GM21576 (cell line): ENCODE measurements around the gene TCERG1L.
"Not testable (repeated sequence)": the region's sequence is repeated elsewhere in the genome, so short reads cannot be mapped to it uniquely, and the experiment has no call there.

Source experiments
- ATAC-seq: cut with Tn5 transposase; IDR thresholded peaks from one replicate; pipeline ENCODE4 v1.9.1; 2021; ENCODE audit warnings: mild to moderate bottlenecking, moderate library complexity; ENCODE audit not compliant: unreplicated experiment

TCERG1L gene

DNA sequence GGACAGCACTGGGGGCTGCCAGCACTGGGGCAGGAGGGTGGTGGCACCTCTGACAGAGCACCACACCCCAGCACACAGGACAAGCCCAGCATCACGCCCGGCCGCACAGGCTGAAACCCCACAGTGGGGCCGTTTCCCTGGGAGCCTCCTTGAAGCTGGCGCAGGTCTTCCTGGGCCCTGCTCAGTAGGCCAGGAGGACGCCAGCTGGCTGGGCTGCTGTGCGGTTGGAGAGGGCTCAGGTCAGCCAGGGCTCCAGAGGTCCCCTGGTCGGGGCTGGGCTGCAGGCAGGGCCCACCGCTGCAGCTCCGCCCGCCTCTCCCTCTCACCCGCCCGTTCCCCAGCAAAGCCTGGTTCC is 137.3 kb downstream of the TCERG1L start:
- ATAC-seq: no peak

DNA sequence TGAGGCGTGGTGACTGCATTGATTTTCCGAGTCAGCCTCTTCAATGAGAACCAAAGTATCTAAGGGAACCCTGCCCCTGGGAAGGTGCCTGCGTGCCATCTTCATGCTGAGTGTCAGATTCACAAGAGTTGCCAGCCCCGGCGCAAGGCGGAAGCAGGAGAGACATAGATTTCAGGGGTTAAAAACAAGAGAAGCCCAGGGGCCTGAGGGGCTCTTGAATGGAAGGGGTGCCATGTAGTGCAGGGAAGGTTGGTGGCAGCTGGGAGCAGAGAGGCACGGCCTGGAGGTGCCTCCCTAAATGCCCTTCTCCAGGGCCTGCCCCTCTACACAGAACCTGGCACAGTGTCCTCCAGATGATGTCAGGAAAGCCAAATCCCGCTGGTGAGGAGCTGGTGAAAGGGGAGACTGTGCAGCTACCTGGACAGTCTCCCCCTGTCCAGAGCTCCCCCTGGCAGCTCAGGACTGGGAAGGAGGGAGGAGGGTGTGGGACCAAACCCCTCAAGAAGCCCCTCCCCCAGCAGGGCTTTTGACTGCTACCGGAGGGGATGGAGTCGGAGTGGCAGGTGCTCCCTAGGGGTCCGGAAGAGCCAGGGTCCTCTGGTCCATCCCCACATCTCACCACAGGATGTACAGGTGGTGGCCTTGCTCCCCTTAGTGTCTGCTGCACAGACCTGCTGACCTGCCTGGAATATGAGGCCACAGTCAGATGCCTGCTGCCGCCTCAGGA is 137.9 kb downstream of the TCERG1L start:
- ATAC-seq: no peak

DNA sequence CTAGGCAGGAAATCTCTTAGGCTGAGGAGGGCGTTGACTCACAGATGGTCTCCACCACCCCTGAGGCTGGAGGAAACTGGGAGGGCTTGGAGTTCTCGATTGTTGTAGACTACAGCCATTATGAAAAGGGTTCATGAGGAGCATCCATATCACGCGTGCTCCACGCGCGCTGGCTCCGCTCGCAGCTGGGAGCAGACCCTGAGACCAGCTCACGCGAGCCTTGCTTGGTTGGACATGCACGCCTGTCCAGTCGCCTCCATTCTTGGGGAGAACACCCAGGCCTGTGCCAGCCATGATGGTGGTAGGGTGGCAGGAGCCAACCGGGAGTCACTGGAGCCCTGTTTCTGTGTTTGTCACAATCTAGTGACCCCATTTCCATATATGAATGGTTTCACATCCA is 139.1 kb downstream of the TCERG1L start:
- no peak for ATAC-seq

DNA sequence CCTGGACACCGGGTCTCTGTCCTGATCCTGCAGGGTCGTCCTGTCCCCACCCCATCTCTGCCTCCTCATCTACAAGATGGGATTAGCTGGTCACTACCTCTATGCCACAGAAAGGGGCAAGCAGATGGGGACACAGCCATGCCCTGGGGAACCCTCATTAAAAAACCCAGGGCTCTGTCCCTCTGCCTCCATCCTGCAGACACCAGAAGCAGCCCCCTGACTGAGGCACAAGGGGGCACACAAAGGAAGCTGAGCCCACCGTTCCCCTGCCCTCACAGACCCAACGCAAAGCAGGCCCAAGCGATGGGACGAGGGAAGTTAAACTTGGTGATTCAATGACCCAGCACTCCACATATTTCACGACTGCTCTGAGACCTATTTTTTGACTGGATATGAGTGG is 142.4 kb downstream of the TCERG1L start:
- no peak for ATAC-seq

DNA sequence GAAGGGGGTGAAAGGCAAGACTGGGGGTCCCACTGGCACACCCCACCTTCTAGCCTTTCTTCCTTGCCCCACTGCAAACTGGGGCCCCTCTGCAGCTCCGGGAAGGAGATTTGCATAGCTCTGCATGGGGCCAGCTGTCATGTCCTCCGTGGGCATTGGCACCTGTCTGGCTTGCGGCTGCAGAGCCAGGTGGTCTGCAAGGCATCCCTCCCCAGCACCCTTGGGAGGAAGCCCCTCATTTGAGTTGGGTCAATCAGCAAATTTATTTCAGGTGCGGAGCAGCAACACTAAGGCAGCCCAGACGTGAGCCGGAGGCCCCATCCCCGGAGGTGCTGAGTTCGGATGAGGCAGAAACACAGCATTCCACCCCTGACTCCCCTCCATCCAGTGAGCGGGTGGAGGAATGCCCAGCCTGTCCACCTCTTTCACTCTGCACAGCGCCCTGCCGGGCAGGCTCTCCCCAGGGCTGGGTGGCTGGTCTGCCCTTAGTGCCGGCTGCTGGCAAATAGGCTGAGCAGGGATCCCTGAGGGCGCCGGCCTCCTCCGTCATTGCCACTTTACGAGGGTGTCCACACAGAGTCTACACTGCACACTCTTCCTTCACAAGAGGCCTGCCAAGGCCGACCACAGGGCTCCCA is 143.2 kb downstream of the TCERG1L start:
- ATAC-seq: no peak

DNA sequence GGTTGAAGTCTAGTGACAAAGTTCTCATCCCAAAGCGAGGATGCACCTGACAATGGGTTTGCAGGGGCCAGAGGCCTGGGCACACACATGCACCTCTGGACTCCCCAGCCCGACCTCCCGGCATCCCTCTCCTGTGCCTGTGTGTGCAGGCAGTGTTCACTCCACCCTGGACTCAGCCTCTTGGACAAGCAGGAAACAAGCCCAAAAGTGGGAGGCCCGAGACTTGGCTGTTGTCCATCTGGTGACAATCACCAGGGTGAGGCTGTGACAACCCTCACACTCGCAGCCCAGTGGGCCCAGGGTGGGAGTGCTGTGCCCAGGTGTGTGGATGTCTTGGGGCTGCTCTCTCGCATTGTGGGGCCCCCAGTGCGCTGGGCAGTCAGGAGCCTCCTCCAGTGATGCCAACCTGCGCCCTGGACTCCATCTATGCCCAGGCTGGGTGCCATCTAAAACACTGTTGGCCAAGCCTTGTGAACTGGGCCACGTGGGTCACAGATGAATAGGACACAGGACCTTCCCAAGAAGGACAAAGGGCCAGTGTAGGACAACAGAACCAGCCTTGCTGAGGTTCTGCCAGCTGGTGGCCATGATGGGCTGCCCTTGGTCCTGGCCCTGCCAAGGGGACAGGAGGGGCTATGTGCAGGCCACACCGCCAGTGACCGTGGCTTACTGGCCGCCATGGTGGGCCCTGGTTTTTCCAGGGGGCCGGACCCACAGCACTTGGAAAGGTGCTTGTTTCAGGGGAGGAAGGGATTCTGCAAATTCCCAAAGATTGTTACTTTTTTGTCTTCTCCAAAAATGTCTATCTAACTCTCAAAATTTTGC is 144.3 kb downstream of the TCERG1L start:
- no peak for ATAC-seq

DNA sequence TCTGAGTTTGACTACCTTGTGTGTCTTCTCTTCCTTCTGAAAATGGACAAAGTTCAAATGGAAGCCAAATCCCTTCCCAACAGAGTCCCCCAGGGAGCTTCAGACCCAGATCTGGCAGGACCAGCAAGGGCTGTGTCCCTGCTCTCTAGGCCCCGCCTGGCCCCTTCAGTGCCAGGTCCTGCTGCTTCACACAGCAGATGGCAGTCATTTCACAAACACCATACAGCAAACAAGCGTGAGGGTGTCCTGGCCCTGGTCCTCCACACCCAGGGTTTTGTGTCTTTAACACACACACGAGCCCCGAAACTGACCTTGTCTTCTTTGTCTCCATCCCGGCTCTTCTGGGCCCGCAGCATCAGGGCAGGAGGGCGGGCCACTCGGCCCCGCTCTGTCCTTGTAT is 145.0 kb downstream of the TCERG1L start:
- ATAC-seq: no peak

DNA sequence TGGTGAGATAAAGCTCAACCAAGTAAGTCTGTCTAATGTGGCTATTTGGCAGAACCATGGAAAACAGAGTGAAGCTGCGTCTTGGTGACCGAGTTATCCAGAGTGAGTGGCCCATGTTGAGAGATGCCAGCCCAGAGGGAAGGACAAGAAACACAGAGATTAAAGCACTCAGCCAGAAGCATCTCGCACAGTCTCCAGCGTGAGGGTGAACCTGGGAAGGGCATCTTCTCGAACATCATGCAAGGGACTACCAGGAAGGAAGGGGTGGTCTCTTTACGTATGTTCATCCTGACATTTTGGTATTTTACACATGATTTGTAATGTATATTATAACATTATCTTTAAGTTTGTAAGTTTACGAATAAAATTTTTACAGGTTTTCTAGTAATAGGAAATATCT is 146.4 kb downstream of the TCERG1L start:
- ATAC-seq: no peak

DNA sequence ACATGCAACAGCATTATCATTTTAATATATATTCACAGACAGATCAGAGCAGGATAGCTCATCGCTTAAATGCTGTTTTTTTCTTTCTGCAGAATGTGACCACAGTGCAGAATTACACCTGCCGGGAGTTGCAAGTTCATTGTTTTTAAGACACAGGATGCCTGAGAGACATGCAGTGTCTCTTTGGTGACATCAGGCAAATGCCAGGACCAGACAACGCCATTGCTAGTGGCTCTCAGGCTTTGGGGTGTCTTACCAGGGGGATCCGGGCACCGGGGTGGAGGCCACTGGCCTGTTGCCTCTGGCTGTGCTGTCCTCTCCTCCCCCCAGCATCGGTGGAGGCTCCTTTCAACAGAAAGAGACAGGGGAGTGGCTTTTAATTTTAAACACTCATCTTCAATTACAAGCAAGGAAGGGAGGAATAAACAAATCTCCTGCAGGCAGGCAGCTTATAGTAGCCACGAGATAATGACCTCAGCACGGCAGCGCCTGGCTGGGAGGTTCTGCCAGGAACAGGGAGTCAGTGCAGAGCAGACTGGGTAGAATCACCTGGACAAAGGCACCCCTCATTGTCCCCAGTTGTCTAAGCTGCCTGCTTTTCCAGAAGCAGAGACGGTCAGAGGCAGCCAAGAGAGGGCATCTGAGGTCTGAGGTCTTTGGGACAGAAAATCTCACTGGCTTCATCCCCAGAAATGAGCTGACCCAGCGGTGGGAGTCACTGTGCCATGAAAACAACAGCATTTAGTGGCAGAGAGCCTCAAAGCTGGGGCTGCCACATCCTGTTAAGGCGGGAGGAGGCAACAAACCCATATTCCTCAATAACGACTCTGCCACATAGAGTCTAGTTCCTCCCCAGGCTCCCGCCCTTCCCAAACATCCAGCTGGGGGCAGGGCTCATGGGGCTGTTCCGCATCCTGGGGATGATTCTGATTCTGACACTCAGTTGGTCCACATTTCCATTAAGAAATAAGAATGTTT is 148.4 kb downstream of the TCERG1L start:
- no peak for ATAC-seq

DNA sequence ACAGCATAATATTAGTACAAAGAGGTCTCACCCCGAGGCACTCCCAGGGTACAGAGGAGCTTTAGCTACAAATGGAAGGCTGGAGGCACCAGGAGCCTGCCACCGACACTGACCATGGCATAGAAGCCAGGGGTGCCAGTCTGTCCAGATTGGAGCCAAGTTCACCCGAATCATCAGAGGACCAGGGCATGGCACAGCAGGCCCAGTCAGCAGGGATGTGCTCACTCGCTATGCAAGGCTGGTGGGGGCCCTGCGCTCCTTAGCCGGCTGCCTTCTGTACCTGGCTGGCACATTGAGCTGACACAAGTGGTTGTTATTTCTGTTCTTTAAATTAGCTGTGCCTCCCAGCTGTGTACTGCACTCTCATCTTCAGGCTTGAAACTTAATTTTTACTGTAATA is 149.3 kb downstream of the TCERG1L start:
- no peak for ATAC-seq

DNA sequence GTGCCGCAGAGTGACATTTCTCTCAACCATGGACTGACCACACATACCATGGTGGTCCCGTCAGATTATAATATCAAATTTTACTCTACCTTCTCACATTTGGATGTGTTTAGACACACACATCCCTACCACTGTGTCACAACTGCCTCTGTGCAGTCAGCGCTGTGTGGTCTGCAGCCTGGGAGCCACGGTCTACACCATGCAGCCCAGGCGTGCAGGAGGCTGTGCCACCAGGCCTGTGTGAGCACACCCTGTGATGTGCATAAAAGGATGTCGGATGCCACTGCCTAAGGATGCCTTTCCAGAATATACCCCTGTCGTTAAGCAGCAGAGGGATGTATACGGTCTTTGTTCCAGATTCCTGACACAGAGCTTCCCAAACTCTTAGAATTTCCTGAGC is 150.4 kb downstream of the TCERG1L start:
- ATAC-seq: no peak

DNA sequence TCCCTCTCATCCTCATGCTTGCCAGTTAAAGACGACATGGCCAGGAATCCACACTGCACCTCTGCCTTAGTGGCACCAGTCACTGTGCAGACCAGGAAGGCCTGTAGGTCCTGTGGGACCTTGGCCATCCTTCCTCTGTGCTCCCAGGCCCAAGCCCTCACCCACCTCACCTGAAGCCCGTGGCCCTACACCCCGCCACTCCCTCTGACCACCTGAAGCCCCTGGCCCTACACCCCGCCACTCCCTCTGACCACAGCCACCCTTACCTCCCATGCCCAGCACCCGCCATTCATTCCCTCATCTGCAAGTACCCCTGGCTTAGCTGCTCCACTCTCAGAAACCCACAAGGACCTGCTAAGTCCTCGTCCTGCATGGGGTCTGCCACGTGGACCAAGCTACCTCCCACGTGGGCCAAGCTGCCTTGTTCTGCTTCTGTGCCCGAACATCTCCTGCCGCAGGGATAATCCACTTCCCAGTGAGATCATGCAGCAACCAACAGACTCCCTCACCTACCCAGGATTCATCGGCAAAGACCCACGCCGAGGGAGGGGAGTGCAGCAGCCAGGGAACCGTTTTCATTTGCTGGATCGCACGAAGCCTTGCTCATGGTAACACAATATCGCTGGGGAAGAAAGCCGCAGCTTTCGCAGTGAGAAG is 151.2 kb downstream of the TCERG1L start:
- no peak for ATAC-seq

DNA sequence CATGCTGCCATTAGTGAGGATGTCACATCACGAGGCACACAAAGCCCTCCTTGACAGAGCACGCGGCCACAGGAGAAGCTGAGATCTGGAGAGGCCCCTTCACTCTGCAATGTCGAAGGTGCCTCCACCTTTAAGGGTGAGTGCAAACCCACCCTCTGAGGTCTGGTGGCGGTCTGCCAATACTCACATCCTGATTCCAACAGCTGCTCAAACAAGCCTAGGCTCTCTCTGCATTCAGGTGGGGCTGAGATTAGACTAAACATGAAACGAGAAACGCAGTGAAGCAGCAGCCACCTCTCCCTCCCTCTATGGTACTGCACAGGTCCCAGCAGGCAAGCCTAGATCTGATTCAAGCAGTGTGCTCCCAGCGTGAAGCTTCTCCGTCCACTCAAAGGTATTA is 151.8 kb downstream of the TCERG1L start:
- ATAC-seq: no peak

DNA sequence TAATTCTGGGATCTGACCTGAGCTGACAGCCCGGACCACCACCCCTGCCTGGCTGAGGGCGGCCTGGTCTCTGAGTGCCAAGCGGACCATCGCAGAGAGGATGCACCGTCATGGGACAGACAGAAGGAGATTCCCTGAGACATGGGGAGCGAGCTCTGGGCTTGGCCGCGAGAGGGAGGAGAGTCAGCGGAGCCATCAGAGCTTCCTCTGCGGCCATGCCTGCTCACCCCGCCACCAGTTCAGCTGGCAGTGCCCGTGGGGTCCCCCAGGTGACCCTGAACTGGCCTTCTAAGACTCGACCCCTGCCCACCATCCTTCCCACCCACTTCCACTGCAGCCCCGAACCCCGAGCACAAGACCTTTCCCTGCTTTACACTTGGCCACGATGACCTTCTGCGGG is 152.8 kb downstream of the TCERG1L start:
- no peak for ATAC-seq

DNA sequence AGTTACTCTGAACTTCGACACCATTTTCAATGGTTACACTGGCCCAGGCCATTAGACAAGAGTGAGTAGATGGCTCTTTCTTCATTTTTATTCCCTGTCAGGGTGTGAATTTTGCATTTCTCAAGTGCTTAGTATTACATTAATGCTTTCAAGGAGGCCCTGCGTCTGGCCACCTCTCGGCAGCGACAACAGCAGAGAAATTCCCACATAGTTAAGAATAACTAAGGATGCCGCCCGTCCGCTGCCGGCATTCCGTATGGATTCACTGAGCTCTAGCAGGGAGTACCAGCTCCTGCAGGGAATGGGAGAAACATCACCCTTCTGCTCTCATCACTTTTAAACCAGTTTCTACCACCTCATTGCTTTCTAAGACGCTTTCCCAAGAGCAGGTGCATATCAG is 153.6 kb downstream of the TCERG1L start:
- no peak for ATAC-seq

DNA sequence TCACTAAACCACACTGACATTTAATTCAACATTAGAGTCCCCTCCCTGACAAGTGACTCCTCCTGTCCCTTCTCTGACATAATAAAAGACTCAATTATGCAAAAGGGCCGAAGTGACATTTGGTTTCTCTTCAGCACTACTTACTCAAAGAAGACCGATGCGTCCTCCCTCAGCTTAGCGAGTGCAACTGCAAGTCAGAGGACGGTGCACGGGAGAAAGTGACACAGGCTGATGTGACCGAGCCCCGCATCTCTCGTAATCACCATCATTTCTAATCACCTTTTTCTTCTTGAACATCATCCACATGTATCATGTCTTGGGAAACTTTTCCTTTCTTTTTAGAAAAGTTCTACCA is 155.7 kb downstream of the TCERG1L start:
- no peak for ATAC-seq

DNA sequence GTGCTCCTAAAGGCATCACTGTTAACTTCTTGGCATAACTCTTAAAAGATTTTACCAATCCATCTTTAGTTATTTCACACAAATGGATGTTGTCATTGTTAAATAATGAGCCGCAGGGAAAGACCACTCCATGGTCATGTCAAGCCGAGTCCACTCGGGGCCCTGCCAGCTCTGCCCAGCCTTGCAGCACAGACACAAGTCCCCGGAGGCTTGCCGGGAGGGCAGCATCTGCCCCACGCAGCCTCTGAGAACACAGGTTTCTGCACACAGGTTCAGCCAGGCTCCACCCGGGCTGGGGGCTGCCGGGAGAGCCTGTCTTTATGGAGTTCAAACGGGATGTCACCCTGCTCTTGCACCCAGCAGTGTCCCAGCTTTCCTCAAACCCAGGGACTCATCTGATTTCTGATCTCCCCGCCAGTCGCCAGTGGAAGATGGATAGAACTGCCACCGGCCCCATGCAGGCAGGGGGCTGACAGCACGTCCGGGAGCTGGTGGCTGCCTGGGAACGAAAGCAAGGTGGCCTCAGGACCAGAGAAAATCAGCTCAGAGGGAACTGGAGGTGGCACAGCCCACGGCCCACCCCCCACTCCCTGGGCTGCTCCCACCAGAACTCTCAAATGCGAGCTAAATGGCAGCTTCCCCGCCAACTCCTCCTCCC is 156.2 kb downstream of the TCERG1L start:
- no peak for ATAC-seq

DNA sequence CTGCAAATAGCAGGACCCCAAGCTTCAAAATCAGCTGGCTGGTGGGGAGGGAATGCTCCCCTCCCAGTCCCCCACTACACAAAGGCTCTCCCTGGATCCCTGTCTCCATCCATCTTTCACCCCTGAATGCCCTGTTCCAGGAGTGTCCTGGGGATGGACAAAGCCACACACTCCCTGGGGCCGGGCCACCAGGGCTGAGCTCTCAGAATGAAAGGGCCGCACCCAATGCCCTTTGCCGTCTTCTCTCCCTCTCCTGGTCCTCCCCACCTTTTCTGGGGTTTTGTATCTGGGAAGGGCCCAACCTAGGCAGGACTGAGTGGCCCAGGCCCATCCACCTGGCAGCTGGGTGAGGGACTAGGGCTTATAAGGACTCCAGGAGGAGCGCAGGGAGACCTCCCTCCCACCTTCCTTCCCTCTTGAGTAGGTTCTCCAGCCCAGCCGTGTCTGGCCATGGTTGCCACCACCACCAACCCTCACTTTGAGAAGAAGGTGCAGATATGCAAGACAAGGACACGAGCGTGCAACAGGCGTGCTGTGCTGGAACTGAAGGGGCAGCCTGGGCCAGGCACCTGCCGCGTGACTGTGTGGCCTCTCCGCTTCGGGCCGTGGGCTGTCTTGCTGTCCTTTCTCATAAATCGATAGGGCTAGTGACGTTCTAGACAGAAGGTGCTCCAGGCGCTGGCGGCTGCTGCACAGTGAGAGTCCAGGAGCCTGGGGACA is 157.1 kb downstream of the TCERG1L start:
- ATAC-seq: no peak

DNA sequence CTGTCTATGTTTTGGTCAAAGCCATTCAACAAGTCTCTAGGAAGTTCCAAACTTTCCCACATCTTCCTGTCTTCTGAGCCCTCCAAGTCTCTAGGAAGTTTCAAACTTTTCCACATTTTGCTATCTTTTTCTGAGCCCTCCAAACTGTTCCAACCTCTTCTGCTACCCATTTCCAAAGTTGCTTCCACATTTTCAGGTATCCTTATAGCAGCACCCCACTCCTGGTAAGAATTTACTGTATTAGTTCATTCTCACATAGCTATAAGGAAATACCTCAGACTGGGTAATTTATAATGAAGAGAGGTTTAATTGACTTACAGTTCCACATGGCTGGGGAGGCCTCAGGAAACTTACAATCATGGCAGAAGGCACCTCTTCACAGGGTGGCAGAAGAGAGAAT is 159.1 kb downstream of the TCERG1L start:
- not testable (repeated sequence) for ATAC-seq
